Right renal pelvis (tissue), 4 donors: ENCODE measurements around the gene ZNF593. TPM values are rescaled to one million over a fixed set of nuclear protein-coding genes. Genes with fewer than 3 reads are reported as not detected.

ENCODE experiments used
- DNase-seq, 4 donors: peaks; one replicate each; pipeline ENCODE4 v3.0.0-alpha.2; 2013; ENCODE audit warnings: low read depth in 4 of 4, low spot score in 3 of 4, missing footprints in 1 of 4
- polyA plus RNA-seq, 4 donors: library from polyadenylated mRNA; unstranded; fragments of 120-200 nt; gene quantifications; one replicate each; pipeline ENCODE4 v1.2.1, GENCODE V29; 2013; ENCODE audit not compliant: insufficient read length in 4 of 4

ZNF593 gene
- polyA plus RNA-seq, 4 donors = 11.4 to 29.1 (median 14.6) TPM

DNA sequence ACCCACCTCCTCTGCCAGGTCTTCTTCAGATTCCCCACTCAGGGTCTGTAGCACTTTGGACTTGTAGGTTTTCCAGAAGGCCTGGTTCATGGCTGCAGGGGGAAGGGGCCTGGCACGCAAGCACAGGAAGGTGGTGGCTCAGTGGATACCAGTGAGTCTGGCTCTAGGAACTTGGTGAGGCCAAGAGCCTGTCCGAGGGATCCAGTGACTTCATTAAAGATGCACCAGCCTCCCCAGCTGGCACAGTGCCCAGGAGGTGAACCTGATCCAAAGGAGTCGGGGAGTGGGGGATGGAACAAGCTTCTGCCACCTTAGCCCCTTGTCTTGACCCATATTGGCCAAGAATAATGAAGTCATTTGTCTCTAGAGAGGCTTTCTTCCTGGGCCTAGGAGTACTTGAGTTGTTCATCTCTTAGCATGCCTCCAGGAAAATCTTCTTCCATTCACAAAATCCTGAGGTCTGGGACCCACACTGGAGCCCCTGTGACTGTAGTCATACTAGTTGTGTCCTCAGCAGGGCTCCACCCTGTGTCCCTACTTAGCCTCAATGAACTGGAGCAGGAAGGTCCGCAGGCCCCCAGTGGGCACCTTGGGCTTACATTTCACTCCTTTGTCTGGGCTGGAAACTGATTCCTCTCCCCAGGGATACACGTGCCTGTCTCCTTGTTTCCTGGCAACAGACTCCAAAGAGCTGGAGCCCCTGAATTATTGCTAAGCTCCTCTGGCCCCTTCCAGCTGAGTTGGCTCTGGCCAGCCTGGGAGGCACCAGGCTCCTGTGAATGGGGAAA, 1.1 kb upstream of the ZNF593 start, which contains the start of gene C1orf232:
C1orf232 (minus strand) TSS at position 554 of the 788 bp plus-strand sequence; CDS start at position 90, 464 bp downstream.
- no peak for DNase-seq

DNA sequence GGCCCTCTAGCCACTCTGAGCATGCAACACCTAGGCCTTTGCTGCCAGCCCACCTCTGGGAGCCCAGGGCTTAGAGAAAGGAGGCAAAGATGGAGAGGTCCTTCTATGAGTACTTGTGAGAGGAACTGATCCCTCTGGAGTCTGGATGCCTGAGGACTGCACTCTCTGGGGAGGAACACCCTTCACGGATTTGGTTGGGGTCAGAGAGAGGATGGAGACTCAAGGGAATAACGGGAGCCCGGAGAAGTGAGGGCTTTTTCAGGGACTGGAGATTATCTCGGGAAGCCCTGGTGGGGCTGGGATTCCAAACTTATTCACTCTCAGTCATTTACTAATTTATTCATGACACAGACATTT, 532 bp upstream of the ZNF593 start:
- DNase-seq = no peak

DNA sequence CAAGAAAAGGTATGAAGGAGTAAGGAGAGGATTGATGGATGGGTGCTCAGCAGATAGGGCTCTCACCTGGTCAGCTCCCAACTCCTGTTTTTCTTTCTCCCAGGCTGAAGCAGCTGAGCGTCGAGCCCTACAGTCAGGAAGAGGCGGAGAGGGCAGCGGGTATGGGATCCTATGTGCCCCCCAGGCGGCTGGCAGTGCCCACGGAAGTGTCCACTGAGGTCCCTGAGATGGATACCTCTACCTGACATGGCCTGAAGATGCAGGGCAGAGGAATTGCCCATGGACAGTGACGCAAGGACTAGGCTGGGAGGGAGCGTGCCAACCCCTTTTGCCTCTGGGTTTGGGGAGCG, 739 bp downstream of the ZNF593 start:
- no peak for DNase-seq

DNA sequence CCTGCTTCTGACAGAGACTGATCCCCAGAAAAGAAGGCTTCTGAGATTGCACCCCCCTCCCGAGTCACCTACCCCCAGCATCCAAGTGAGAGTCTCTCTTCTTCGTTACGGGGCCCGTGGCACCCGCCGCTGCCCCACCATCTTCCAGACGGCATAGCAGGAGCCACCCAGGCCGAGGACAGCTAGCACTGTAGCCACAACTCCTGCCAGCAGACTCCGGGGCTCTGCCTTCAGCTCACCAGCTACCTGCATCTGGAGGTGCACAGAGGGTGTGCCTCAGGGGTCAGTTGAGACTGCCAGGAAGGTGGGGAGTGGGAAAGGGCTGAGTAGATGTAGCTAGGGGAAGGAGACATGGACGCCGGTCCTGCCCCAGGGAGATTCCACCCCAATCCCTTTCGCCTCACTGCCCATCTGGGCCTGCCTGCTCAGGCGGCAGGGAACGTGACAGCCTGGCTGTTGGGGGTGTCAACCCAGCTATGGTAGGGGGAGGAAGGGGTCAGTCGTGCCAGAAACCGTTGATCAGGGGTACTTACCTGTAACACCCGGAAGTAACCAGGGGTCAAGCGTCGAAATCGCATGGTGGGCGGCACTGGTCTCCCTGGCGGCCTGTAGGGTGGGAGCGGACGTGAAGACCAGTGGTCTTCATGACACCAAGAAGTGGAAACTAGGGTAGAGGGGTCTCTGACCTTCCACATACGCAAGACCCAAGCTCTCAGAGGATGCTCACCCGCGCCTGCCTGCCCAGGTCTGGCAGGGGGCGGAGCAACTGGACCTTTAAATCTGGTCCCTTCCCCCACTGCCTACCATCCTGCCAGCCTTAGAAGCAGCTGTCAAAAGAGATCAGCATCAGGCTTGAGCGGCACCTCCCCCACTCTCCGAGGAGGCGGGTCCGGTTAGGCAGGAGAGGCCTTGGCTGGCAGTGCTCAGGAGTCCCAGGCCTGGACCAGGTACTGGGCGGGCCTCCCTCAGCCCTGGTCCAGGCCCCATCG, 1.7 kb downstream of the ZNF593 start, which contains the start of gene ZNF593OS:
ZNF593OS (minus strand) TSS at position 749 of the 989 bp plus-strand sequence; CDS start at position 578, 171 bp downstream.
- no peak for DNase-seq

DNA sequence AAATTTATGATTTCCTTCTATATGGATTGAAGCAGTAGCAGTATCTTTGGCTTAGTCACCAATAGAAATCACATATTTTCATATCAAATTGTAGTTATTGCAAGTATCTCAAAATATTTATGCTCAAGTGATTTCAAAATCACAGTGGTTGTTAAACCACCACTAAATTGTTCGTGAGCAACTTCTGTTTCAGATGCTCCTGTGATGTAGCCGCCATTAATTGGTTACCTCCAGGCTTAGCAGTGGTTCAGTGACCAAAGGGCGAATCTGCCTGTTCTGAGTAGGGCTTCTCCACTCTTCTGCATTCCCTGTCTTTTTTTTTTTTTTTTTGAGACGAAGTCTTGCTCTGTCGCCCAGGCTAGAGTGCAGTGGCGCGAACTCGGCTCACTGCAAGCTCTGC, 5.6 kb downstream of the ZNF593 start:
- no peak for DNase-seq

DNA sequence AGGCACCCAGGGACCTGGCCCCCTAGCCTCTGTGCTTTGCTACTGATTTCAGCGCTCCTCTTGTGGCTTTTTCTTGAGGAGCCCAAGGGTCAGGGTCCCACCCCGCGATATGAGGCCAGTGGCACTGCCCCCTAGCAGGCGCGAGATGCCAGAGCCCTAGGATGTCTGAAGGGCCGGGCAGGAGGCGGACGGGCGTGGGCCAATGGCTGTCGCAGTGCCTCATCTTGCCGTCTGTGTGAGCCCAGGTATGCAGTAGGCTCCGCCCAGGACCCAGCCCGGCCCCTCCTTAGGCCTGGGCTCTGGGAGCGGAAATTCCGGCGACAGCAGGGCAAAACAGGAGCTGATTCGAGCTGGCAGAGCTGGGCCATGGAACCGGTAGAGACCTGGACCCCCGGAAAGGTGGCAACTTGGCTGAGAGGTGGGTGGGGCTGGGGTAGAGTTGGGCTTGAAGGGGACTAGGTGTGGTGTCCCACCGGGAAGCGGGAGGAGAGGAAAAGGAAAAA, 7.5 kb downstream of the ZNF593 start, which contains the start of gene CNKSR1:
CNKSR1 (plus strand) TSS at position 310 of the 503 bp plus-strand sequence; CDS start at position 367, 57 bp downstream.
- DNase-seq = no peak

DNA sequence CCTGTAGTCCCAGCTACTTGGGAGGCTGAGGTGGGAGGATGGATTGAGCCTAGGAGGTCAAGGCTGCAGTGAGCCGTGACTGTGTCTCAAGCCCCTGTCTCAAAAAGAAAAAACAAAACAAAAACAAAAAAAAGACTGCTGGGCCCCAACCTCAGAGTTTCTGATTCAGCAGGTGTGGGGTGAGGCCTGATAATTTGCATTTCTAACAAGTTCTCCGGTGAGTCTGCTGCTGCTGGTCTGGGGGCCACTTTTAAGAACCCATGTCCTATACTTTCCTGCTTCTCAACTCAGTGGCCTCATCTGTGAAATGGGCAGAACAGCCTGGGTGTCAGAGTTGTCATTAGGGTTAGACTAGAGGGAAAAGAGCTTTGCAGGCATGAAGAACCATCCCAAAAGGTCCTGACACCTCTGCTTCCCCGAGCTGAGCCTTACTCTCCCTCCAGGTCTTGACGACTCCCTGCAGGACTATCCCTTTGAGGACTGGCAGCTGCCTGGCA, 10.3 kb downstream of the ZNF593 start:
- no peak for DNase-seq

DNA sequence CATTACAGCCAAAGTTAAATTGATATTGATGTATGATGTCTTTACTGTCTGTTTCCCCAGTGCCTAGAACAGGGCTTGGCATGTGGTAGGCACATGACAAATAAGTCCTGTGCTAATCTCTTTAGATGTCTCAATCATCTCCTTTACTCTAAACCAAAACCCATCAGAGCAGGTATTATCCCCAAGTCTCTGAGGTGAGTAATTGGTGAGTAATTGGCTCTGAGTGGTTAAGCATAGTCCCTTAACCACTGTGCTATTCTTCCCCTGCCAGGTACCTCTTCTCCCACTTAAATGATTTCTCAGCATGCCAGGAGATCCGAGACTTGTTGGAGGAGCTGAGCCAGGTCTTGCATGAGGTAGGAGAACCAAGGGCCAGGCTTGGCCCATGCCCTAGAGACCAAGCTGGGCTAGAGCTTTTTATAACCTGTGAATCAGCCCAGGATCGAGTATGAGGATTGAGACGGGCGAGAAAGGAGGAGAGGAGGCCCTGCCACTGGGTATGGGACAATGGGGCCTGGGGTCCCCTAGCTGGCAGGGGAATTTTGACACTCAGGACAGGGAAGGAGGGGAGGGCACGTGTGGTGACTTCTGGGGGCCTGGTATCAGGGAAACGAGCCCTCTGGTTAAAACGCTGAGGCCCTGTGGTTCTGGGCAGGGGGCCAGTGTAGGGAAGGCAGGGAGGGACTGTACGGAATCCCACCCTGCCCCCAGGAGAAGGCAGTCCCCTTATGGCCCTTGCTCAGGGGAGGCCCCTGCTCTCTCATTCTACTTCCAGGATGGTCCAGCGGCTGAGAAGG, 12.1 kb downstream of the ZNF593 start:
- DNase-seq = no peak

DNA sequence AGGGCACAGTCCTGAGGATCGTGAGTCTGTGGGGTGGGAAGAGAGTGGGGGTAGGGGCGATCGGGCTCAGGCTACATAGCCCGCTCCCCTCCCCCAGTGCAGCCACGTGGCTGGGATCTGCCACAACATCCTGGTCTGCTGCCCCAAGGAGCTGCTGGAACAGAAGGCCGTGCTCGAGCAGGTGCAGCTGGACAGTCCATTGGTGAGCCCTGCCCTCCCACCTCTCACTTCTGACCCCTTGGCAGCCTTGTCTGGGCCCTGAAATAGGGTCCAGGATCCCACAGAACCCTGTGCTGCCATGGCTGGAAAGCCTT, 12.6 kb downstream of the ZNF593 start:
- no peak for DNase-seq

DNA sequence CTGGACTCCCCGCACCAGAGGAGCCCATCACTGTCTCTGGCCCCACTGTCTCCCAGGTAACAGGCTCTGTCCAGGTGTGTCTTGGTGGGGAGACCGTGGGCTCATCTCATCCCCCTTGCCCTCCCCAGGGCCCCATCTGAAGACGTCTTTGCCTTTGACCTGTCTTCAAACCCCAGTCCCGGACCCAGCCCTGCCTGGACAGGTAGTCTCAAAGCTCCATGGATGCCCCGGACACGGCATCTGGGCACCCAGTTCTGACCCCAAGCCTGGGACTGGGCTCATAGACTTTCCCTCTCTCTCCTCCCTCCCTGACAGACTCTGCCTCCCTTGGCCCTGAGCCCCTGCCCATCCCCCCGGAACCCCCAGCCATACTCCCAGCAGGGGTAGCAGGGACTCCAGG, 14.4 kb downstream of the ZNF593 start:
- no peak for DNase-seq

DNA sequence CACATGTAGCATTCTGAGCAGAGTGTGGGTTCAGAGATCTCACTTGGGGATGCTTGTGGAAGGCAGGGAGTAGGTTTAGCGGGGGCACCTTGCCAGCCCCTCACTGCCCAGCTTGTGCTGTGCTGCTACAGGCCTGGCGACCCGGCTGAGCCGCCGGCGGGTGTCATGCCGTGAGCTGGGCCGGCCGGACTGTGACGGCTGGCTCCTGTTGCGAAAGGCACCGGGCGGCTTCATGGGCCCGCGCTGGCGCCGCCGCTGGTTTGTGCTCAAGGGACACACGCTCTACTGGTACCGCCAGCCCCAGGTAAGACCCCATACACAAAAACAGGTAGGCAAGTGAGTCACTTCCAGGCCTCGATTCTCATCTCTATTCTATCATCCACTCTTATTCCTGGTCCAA, 15.2 kb downstream of the ZNF593 start:
- no peak for DNase-seq

DNA sequence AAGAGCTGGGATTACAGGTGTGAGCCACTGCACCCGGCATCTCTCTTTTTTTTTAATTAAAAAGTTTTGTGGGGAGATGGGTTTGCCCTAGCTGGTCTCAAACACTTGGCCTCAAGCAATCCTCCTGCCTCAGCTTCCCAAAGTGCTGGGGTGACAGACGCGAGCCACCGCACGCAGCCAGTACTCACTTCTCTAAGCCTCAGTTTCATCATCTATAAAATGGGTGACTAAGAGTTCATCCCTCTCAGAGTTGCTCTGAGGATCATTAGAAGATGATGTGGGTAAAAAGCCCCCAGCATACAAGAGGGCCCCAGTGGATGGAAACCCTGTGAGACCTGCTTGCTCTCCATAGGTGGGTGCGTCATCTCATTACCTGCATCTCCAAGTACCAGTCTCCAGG, 18.2 kb downstream of the ZNF593 start:
- no peak for DNase-seq

DNA sequence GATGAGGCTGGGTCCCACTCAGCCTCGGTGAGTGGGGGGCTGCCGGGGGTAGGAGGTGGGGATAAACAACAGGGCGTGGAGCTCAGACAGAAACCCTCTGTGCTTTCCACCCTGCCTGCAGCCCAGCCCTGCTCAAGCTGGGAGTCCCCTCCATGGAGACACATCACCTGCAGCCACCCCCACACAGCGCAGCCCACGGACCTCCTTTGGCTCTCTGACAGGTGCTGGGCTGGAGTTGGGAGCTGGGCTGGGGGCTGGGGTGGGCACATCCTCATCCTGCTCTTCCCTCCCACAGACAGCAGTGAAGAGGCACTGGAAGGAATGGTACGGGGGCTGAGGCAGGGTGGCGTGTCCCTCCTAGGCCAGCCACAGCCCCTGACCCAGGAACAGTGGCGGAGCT, 18.8 kb downstream of the ZNF593 start:
- DNase-seq = no peak

DNA sequence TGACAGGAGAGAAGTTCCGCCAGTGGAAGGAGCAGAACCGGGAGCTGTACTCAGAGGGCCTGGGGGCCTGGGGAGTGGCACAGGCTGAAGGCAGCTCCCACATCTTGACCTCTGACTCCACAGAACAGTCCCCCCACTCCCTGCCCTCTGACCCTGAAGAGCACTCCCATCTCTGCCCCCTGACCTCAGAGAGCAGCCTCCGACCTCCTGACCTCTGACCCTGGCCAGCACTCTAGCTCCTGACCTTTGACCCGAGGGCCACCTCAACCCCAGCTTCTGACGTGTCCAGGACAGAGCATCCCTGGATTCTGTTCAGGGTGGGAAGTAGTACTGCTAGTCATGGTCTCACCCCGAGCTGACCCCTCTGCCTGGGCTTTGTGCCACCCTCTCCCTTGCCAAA, 19.6 kb downstream of the ZNF593 start:
- no peak for DNase-seq

DNA sequence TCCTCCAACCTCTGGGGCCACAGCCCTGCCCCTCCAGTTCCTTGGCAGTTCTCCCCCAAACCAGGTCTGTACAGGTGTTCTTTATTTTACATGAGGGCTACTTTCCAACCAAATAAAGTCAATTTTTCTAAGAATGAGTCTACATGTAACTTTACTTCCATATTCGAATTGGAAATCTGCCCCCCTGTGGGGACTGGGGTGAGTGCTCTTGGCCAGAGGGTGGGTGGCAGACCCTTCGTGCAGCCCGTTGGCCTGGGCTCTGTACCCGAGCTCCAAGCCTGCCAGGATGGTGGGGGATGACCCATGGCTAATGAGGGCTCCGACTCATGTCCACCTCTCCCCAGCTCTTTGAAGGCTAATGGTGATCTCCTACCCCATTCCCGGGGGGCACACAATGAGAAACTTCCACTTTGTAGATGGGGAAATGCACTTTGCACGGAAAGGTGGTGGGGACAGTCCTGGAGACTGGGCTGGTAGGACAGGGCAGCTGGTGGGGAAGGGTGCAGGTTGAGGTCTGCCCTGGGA, 20.1 kb downstream of the ZNF593 start:
- no peak for DNase-seq

DNA sequence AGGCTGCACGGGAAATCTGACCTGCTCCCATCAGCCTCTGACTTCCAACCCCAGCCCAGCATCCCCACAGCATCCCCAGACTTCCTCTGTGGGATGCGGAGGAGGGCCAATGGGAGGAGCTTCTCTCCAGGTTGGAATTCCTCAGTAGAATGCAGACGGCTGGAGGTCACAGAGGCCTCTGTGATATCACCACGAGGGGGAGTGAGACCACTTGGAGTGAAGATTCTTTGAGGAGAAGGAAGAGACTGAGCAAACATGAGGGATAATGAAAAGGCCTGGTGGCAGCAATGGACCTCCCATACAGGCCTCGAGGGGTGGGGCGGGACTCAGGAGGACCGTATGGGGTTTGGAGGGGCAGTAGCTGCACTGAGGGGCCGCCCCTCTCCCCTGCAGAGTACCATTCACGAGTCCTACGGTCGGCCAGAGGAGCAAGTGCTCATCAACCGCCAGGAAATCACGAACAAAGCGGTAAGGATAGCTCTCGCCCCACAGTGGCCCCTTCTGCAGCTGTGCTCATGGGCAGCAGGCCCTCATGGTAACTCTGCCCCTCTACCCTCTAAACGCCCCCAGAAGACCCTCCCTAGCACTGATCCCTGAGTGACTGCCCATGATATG, 20.8 kb downstream of the ZNF593 start, which contains the start of gene CATSPER4:
CATSPER4 (plus strand) TSS at position 230 of the 615 bp plus-strand sequence; CDS start at position 256, 26 bp downstream.
- DNase-seq = no peak

DNA sequence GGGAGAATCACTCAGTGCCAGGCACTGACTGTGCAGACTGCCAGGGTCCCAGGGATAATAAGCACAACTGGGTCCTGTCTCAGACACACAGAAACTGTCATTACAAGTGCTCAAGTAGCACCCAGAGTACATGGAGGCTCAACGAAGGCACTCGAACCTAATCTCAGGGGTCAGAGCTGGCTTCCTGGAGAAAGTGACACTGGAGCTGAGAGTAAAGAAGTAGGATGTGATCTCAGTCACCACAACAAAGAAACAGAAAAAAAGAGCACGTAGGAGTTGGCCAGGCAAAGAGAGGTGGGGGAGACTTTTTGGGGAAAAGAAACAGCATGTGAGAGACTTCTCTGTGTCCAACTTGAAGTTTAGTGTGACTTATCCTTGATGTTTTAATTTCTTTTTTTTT, 22.0 kb downstream of the ZNF593 start:
- DNase-seq = no peak

DNA sequence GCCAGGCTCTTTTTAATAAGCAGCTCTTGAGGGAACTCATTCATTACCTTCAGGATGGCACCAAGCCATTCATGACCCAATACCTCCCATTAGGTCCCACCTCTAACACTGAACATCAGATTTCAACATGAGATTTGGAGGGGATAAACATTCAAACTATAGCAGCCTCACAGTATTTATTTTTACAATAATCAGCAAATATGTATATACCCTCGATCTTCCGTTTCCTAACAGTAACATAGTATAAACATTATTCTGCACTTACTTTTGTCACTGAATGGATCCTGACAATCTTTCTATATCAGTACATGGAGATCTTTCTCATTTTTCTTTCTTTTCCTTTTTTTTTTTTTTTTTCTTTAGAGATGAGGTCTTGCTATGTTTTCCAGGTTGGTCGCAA, 26.1 kb downstream of the ZNF593 start:
- DNase-seq = no peak

DNA sequence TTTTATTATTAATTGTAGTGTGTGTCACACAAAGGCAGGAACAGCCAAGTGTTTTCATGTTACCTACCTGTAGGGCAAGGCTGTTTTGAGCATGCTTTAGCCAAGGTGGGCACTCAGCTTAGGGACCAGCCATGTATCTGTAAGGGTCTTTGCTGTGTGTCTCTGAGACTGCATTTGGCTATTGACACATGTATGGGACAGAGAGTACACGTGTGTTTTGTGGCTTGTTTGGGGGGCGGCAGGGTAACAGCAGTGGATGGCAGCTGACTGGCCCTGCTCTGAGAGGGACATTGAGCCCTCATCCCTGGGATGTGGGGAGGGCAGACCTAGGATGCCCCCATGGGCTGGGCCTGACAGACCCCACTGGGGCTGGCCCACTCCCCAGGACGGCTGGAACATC, 27.6 kb downstream of the ZNF593 start:
- no peak for DNase-seq

DNA sequence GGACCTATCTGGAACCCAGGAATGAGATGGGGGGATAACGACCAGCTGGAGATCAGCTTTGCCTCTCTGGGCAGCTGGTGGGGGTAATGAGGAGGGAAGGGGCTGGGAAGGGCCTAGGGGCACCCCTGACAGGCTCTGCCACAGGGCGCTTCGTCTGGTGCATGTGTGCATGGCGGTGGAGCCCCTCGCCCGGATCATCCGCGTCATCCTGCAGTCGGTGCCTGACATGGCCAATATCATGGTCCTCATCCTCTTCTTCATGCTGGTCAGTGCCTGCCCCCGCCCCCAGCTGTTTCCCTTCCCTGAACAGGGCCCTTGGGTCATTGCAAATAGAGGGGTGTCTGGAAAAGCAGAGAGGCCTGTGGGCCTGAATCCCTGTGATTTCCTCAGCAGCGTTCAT, 28.1 kb downstream of the ZNF593 start:
- no peak for DNase-seq
